ENCODE measurements around the gene PLXND1.

The PLXND1 gene

DNA sequence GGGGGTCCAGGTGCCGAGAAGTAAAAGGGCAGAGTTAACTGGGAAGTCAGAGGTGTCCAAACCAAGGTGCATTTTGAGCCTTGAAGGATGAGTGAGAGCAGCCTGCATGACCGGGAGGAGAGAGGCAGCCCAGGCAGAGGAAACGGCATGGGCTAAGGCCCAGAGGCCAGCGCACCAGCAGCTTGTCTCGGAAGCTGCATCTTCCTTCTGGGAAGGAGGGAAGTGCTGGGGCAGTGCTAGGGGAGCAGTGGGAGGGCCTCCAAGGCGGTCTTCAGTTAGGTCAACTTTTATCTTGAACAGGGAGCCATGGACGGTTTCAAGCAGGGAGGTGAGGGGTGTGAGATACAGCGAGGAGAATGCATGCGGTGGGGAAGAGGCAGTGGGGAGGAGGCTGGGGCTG lies 62.5 kb downstream of the PLXND1 start:
- DNase-seq: no peak

GRCh38 chr3:129543156-129543790 lies 63.2 kb downstream of the PLXND1 start, which contains the start of gene H1-8:
TSS of gene H1-8 (plus strand) at chr3:129543175. CDS start at chr3:129543219, 44 bp downstream.
- no peak for DNase-seq

GRCh38 chr3:129542747-129543146 lies 63.7 kb downstream of the PLXND1 start:
- DNase-seq: no peak

DNA sequence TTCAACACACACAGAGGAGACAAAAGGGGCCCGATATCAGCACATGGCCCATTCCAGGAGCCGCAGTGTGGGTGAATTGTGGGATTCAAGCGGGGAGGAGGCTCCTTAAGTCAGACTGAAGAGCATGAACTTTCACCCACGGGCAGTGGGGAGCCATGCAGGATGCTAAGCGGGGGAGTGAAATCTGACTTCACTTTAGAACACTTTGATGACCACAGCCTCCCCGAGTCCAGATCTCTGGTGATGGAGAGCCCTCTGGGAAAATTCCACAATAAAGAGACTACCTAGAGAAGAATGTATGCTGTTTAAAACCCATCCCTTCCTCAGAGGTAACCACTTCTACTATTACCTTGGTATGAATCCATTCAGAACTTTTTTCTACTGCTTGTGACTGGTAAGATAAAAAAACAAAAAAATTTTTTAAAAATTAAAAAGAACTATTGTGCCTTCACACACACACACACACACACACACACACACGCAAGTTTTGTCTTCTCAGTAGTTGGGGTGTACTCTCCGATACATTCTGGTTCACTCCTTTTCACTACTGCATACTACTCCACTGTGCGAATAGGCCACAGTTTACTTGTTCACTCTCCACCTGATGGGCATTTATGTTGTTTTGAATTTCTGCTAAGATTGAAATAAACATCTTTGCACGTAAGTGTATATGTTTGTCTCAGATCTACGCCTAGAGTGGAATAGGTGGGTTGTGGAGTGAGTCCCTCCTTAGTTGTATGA lies 65.5 kb downstream of the PLXND1 start:
- DNase-seq: no peak

DNA sequence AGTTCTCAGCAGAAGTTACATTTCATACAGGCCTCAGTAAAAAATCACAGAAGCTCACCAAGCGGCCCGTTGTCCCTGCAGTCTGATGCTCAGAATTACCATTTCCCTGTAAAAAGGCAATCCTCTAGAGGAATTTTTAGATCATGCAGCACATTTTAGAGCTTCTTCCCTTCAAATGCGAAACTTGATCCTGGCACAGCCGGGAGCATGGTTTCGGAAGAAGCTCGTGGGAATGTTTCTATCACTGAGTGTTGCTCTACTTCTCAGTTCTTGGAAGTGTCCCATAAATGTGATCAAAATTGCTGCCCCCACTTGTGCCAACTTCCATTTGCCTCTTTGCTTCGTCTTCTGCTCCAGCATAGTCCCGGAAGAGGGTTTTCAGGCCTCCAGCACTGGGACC lies 67.3 kb downstream of the PLXND1 start:
- DNase-seq: no peak

GRCh38 chr3:129536804-129537203 lies 69.7 kb downstream of the PLXND1 start:
- DNase-seq: no peak

DNA sequence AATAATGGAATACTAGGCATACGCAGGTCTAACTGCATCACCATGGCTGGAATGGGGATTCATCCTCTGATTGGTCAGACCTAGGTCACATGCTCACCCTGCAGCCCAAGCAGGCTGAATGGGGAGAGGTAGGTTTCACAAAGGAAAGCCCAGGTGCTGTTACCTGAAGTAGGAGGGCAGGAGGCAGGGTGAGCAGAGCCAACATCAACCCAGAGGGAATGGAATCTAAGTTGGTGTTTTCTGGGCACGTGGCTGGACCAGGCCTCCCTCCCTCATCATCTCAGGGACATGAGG lies 70.2 kb downstream of the PLXND1 start:
- DNase-seq: no peak

GRCh38 chr3:129535075-129535474 lies 71.4 kb downstream of the PLXND1 start:
- no peak for DNase-seq

- no peak for DNase-seq
These were observed 71.9 kb downstream of the PLXND1 start for GRCh38 chr3:129534428-129535027.

GRCh38 chr3:129533406-129533805 lies 73.1 kb downstream of the PLXND1 start:
- DNase-seq: no peak

DNA sequence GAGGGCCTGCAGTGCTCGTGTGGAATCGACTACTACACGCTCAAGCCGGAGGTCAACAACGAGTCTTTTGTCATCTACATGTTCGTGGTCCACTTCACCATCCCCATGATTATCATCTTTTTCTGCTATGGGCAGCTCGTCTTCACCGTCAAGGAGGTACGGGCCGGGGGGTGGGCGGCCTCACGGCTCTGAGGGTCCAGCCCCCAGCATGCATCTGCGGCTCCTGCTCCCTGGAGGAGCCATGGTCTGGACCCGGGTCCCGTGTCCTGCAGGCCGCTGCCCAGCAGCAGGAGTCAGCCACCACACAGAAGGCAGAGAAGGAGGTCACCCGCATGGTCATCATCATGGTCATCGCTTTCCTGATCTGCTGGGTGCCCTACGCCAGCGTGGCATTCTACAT lies 74.2 kb downstream of the PLXND1 start:
- no peak for DNase-seq

GRCh38 chr3:129531699-129532098 lies 74.8 kb downstream of the PLXND1 start:
- no peak for DNase-seq

GRCh38 chr3:129530821-129531220 lies 75.7 kb downstream of the PLXND1 start:
- no peak for DNase-seq

DNA sequence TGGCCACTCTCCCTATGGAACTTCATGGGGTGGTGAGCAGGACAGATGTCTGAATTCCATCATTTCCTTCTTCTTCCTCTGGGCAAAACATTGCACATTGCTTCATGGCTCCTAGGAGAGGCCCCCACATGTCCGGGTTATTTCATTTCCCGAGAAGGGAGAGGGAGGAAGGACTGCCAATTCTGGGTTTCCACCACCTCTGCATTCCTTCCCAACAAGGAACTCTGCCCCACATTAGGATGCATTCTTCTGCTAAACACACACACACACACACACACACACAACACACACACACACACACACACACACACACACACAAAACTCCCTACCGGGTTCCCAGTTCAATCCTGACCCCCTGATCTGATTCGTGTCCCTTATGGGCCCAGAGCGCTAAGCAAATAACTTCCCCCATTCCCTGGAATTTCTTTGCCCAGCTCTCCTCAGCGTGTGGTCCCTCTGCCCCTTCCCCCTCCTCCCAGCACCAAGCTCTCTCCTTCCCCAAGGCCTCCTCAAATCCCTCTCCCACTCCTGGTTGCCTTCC lies 76.2 kb downstream of the PLXND1 start:
- no peak for DNase-seq

DNA sequence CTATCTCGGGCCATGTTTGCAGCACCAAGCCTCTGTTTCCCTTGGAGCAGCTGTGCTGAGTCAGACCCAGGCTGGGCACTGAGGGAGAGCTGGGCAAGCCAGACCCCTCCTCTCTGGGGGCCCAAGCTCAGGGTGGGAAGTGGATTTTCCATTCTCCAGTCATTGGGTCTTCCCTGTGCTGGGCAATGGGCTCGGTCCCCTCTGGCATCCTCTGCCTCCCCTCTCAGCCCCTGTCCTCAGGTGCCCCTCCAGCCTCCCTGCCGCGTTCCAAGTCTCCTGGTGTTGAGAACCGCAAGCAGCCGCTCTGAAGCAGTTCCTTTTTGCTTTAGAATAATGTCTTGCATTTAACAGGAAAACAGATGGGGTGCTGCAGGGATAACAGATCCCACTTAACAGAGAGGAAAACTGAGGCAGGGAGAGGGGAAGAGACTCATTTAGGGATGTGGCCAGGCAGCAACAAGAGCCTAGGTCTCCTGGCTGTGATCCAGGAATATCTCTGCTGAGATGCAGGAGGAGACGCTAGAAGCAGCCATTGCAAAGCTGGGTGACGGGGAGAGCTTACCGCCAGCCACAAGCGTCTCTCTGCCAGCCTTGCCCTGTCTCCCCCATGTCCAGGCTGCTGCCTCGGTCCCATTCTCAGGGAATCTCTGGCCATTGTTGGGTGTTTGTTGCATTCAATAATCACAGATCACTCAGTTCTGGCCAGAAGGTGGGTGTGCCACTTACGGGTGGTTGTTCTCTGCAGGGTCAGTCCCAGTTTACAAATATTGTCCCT lies 76.9 kb downstream of the PLXND1 start:
- DNase-seq: no peak

DNA sequence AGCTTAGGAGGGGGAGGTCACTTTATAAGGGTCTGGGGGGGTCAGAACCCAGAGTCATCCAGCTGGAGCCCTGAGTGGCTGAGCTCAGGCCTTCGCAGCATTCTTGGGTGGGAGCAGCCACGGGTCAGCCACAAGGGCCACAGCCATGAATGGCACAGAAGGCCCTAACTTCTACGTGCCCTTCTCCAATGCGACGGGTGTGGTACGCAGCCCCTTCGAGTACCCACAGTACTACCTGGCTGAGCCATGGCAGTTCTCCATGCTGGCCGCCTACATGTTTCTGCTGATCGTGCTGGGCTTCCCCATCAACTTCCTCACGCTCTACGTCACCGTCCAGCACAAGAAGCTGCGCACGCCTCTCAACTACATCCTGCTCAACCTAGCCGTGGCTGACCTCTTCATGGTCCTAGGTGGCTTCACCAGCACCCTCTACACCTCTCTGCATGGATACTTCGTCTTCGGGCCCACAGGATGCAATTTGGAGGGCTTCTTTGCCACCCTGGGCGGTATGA lies 77.8 kb downstream of the PLXND1 start, which contains the start of gene RHO:
Gene RHO (plus strand): TSS at position 51 of the 512 bp plus-strand sequence. CDS start 95 bp downstream, at position 146.
- no peak for DNase-seq

- DNase-seq: no peak
These were observed 79.2 kb downstream of the PLXND1 start for GRCh38 chr3:129527262-129527661.

DNA sequence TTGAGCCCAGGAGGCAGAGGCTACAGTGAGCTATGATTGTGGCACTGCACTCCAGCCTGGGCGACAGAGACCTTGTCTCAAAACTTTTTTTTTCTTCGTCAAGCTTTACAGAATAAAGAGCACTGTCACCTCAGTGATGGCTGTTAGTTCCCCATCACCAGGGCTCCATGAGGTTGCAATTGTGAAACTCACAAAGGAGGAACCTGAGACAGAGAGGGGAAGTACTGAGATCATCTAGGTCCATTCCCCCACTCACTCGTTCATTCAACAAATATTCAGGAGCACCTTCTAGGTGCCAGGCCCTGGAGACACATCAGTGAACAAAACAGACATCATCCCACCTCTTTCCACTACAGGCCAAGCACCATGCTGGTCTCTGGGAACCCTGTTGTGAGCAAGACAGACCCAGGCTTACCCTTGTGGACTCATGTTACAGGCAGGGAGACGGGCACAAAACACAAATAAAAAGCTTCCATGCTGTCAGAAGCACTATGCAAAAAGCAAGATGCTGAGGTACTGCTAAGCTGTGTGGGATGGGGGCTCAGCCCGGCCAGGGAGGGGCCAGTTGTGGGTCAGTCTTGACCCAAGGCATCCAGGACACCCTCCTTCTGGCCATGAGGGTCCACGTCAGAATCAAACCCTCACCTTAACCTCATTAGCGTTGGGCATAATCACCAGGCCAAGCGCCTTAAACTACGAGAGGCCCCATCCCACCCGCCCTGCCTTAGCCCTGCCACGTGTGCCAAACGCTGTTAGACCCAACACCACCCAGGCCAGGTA lies 80.2 kb downstream of the PLXND1 start:
- no peak for DNase-seq

DNA sequence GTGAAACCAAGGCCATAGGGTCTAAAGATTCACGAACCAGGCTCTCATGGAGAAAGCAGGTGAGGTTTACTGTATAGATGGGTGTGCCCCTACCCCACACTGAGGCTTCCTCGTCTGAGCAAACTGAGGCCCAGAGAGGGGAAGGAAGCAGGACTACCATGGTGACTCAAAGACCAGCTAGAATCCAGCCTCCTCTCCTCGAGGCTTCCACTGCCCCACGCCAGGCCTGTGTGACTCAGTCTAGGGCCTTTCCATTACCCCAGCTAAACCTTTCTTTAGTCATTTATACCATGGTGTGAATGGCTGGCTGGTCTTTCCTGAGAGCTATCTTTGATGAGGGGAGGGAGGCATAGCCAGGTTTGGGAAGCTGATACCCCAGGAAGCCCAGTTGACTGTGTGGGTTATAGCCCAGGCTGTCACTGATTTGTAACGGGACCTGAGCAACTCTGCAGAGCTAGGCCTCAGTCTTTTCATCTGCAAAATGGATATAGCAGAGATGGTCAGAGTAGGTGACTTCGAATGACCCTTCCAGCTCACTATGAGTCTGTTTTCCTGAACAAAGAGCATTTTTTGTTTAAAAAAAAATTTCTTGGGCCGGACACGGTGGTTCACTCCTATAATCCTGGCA lies 81.0 kb downstream of the PLXND1 start:
- no peak for DNase-seq

DNA sequence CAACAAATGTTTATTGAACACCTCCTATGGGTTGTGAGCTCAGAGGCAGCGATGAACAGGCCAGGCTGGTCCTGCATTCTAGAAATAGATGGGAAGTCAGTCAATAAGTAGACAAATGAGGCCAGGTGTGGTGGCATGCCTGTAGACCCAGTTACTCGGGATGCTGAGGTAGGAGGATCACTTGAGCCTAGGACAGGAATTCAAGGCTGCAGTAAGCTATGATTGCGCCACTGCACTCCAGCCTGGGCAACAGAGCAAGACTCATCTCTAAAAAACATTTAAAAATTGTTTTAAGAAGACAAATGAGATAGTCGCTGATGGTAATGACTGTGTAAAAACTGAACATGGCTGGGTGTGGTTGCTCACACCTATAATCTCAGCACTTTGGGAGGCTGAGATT lies 82.4 kb downstream of the PLXND1 start:
- no peak for DNase-seq

DNA sequence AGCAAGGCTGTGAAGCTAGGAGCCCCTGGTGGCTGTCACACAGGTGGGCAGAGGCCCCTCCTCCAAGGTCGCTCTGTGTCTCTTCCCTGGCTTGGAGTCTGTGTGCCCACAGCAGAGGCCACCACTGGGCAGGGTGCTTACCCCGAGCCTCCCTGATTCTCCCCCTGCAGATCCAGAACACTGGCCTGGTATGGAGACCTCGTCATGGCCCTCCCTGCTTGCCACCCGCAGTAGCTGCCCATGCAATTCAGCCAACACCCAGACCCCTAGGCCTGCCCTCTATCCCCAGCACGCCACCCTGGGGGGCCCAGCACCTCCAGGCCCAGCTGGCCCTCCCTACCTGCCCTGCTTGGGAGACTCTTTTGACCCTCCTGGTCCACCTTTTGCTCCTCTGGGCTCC lies 83.5 kb downstream of the PLXND1 start:
- no peak for DNase-seq

DNA sequence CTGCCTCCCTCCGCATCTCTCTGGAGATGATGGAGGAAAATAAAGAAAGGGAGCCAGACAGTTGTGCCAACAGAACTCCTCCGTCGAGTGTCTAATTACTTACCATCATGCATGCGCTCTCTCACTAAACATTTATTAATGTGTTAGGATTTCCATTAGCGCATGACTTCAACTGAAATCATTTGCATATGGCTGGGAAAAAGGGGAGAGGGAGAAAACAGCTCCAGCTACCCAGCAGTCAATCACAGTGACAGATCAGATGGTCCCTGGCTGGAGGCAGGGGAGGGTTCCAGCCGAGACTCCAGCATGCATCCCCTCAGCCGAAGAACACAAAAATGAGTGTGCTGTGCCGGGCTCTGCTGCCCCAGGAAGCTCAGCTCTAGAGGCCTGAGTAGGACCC lies 84.9 kb downstream of the PLXND1 start:
- DNase-seq: no peak

Data from NCI-H2107 (cell line).